ENCODE measurements around the gene TNNT3.
A peak's percentile ranks its signal among the peaks of the same experiment; 100 is the strongest.
"Not testable (repeated sequence)": the region's sequence is repeated elsewhere in the genome, so short reads cannot be mapped to it uniquely, and the experiment has no call there.

TNNT3 gene

GRCh38 chr11:1881442-1882264 is 37.9 kb upstream of the TNNT3 start:
- no peak for DNase-seq (ENCODE audit: low read depth)

GRCh38 chr11:1882265-1883238 is 37.0 kb upstream of the TNNT3 start:
- DNase-seq (ENCODE audit: low read depth), result peak; percentile 67

- DNase-seq (ENCODE audit: low read depth), result no peak
These were observed 35.9 kb upstream of the TNNT3 start for GRCh38 chr11:1883346-1884302.

- no peak for DNase-seq (ENCODE audit: low read depth)
These were observed 35.2 kb upstream of the TNNT3 start for GRCh38 chr11:1884303-1884700.

- not testable (repeated sequence) for DNase-seq (ENCODE audit: low read depth)
These were observed 33.0 kb upstream of the TNNT3 start for GRCh38 chr11:1886551-1886950.

- DNase-seq (ENCODE audit: low read depth), result no peak
These were observed 31.8 kb upstream of the TNNT3 start for GRCh38 chr11:1887451-1888346.

- DNase-seq (ENCODE audit: low read depth), result no peak
These were observed 31.2 kb upstream of the TNNT3 start for GRCh38 chr11:1888347-1888753.

GRCh38 chr11:1888811-1889210 is 30.7 kb upstream of the TNNT3 start:
- DNase-seq (ENCODE audit: low read depth), result no peak

GRCh38 chr11:1889224-1889930 is 30.1 kb upstream of the TNNT3 start:
- DNase-seq (ENCODE audit: low read depth), result peak; percentile 74

- DNase-seq (ENCODE audit: low read depth), result no peak
These were observed 29.3 kb upstream of the TNNT3 start for GRCh38 chr11:1889941-1890855.

GRCh38 chr11:1890856-1891830 is 28.4 kb upstream of the TNNT3 start:
- no peak for DNase-seq (ENCODE audit: low read depth)

- no peak for DNase-seq (ENCODE audit: low read depth)
These were observed 27.7 kb upstream of the TNNT3 start, which contains the start of gene PRR33 for GRCh38 chr11:1891831-1892115. Gene PRR33 (minus strand): TSS chr11:1891895. CDS start chr11:1890584, 1,311 bp downstream.

GRCh38 chr11:1892116-1892515 is 27.4 kb upstream of the TNNT3 start:
- DNase-seq (ENCODE audit: low read depth), result no peak

GRCh38 chr11:1892558-1892957 is 26.9 kb upstream of the TNNT3 start:
- DNase-seq (ENCODE audit: low read depth), result no peak

GRCh38 chr11:1893581-1894359 is 25.7 kb upstream of the TNNT3 start:
- no peak for DNase-seq (ENCODE audit: low read depth)

GRCh38 chr11:1894759-1895158 is 24.7 kb upstream of the TNNT3 start:
- DNase-seq (ENCODE audit: low read depth), result no peak

- DNase-seq (ENCODE audit: low read depth), result no peak
These were observed 23.0 kb upstream of the TNNT3 start for GRCh38 chr11:1896468-1896867.

Data from activated T-helper 1 cell treated with Interleukin-2 at 50 U/mL for 16 hours (primary cell).